GM19099 (cell line): ENCODE results near the gene CCDC117.
A peak's percentile ranks its signal among the peaks of the same experiment; 100 is the strongest.

Experiments used
- POLR2A ChIP-seq: IDR thresholded peaks from 3 replicates; pipeline ENCODE4 v1.6.1; 2011; ENCODE audit warnings: low read depth; ENCODE audit not compliant: insufficient read length; ENCODE audit errors: extremely low read depth

Gene CCDC117

DNA sequence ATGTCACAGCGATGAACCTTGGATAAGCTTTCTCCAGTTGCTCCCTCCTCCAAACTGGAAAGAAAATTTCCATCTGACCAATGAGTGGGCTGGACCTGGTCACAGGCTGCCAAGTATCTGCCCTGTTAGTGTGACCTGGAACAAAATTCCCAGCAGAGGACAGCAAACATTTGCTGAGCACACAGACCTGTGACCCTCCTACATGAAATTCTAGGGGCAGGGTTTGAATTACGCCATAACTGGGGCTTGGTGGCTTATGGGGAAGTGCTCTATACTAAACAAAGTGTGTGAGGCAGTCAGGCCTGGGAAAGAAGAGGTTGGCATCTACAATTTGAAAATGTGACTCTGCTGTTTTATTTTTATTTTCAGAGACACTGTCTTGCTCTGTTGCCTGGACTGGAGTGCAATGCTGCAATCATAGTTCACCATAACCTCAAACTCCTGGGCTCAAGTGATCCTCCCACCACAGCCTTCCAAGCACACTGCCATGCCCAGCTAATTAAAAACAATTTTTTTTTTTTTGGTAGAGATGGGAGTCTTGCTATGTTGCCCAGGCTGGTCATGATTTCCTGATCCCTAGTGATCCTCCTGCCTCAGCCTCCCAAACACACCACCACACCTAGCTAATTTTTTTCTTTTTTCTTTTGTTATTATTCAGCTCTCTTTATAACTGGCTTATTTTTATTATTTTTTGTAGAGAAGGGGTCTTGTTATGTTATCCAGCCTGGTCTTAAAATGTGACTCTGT is 41.5 kb downstream of the CCDC117 start:
- TF ChIP-seq POLR2A: no peak

DNA sequence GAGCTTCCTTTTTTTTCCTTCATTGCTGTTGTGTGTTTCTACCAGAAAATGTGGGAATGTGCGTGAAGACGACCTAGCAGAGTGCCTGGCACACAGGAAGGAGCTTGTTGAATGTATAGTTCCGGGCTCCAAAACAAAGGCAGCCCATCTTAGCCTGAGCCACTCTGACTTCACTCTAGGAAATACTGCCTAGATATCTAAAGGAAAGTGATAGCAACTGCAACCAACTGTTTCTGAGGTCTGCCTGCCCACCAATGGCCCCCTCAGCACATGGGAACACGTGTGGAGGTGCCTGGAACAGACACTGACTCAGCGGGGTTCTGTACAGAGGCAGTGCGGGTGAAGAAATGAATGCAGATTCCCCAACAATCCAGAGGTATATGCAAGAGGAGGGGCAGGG is 42.6 kb downstream of the CCDC117 start:
- no peak for TF ChIP-seq POLR2A

DNA sequence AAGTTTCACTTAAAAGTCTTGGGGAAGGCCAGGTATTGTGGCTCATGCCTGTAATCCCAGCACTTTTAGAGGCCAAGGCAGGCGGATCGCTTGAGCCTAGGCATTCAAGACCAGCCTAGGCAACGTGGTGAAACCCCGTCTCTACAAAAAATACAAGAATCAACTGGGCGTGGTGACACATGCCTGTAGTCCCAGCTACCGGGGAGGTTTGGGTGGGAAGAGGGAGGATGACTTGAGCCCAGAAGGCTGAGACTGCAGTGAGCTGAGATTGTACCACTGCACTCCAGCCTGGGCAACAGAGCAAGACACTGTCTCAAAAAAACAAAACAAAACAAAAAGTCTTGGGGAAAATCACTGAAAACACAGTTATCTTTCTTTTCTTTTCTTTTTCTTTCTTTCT is 43.2 kb downstream of the CCDC117 start:
- no peak for TF ChIP-seq POLR2A

DNA sequence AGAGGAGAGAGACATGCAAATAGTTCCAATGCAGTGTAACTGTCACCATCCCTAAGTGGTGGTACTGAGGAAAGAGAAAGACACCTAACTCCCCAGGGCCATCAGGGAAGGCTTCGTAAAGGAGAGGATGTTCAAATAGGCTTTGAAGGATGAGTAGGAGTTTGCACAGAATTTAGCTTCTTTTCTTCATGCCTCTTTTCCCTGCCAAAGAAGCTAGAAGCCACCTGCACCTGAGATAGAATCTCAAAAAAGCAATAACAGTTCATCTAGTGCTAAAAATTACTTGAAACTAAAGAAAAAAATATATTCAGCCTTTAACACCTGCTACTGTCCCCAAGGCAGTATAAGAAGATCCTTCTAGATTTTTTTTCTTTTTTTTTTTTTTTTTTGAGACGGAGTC is 44.6 kb downstream of the CCDC117 start:
- no peak for TF ChIP-seq POLR2A

DNA sequence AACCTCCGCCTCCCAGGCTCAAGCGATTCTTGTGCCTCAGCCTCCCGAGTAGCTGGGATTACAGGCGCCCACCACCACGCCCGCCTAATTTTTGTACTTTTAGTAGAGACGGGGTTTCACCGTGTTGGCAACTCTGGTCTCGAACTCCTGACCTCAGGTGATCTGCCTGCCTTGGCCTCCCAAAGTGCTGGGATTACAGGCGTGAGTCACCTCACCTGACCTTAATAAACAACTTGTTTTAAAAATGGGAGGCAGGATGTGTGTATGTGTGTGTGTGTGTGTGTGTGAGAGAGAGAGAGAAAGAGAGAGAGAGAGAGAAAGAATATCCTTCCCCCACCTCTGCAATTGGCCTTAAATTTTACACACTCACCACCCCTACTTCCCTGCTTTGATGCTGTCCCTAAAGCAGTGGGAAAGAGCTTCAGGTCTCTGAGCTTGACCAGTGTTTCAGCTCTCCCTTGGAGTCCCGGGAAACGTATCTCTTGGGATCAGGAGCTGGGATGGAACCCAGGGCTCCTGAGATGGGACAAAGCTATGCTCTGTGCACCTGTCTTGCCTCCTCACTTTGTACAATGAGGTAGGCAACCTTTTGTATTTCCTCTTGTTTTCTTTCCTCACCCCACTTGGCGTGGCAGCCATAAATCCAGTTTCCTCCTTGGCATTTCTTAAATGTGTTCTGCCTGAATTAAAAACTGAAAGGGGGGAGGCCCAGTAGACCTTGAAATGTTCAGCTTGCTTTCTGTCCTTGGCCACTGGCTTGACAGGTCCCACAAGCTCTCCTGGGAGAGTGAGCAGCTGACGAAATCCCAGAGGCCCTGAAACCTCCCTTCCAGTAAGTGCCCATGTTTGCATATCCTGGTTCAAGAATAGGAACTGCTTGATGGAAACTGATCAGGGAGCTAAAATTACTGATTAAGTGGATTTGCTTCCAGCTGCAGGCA is 45.7 kb downstream of the CCDC117 start:
- no peak for TF ChIP-seq POLR2A

DNA sequence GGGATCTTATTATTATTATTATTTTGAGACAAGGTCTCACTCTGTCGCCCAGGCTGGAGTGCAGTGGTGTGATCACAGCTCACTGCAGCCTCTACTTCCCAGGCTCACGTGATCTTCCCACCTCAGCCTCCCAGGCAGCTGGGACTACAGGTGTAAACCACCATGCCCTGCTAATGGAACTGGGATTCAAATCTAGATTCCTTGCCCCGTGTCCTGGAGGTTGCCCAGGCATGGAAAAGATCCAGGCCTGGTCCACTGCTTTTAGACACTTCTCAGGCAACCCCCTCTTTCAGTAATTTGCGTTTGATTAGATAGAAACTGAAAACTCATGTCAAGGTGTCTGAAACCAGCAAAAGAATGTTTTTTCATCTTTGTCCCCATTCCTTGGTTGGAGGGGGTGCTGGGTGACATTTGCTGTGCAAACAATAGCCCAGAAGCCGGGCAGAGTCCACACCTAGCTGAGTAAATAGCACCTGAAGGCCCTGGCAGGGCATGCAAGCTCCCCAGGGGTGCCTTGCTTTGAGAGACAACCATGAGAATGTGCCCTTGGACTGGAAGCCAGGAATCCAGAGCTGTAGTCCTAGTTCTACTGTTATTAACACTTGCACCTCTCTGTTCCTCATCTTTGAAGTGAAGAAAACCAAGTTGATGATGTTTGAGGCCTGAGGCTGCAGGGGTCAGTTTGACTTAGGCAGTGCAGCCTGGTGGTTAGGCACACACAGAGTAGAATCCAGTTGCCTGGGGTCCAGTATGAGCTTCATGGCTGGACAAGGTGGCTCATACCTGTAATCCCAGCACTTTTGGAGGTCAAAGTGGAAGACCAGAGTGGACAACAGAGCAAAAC is 47.0 kb downstream of the CCDC117 start:
- peak; percentile 32 for TF ChIP-seq POLR2A

DNA sequence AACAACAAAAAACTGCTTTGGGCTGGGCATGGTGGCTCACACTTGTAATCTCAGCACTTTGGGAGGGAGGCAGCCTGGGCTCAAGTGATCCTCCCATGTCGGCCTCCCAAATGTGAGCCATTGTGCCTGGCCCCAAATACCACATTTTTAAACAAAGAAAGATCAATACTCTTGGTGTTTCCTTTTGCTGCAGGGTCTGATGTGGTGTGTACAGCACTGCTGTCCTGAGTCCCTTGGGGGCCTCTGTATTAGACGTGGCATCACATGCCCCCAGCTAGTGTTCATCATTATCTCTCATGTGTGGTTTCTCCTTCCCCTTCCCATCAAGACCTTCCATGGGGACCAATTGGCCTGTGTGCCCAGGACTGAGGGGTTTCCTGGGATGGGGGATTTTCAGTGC is 48.4 kb downstream of the CCDC117 start:
- TF ChIP-seq POLR2A: no peak

DNA sequence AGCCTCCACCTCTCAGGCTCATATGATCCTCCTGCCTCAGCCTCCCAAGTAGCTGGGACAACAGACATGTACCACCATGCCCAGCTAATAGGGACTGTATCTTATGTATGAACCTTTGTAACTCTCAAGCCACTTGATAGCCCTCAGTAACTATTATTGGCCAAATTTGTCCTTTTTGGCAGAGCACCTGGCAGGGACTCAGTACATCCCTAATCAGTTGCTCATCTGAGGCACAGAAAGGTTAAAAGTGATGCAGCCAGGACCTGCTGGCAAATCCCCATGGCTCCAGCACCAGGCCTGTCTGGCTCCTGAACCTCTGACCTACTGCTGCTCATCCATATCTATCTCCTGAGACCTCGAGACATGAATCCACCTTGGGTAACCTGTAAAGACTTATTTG is 49.0 kb downstream of the CCDC117 start:
- no peak for TF ChIP-seq POLR2A

DNA sequence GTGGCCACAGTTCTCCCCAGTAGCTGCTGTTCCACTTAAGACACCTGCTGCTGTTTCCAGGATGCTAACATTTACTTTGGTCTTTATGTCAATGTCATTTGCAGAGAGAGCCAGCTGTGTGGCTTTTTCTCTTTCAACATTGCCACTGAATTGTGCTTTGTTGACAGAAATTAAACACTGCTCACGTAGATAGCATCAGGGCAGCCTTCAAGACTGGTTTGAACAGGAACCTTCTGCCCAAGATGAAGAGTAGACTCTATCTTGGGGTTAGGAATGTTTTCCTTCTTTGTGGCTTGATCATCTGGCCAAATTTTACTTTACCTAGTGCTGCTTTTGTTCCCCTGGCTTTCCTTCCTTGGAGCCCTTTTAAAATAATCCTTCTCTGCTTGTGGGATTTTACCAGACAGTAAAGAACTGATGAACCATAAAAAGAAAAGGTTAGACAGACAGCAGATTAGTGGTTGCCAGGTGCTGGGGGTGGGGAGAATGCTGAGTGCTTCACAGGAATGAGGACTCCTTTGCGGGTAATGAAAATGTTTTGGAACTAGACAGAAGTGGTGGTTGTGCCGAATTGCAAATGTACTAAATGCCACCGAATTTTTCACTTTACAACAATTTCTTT is 50.5 kb downstream of the CCDC117 start:
- TF ChIP-seq POLR2A: no peak

DNA sequence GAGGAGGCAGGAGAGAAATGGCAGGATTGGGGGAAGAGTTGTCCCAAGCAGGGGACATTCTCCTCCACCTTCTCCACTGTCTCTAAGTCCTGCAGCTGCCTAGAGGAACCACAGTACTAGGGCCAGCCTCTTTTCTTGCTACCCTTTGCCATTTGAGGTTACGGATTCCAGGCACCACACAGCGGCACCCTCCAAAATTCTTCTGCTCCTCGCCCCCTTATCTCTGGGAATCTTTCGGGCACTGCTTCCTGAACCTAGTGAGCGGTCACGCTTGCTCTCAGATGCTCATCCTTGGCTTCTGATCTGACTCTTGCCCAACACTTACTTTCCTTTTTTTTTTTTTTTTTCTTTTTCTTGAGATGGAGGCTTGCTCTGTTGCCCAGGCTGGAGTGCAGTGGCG is 54.4 kb downstream of the CCDC117 start:
- no peak for TF ChIP-seq POLR2A

DNA sequence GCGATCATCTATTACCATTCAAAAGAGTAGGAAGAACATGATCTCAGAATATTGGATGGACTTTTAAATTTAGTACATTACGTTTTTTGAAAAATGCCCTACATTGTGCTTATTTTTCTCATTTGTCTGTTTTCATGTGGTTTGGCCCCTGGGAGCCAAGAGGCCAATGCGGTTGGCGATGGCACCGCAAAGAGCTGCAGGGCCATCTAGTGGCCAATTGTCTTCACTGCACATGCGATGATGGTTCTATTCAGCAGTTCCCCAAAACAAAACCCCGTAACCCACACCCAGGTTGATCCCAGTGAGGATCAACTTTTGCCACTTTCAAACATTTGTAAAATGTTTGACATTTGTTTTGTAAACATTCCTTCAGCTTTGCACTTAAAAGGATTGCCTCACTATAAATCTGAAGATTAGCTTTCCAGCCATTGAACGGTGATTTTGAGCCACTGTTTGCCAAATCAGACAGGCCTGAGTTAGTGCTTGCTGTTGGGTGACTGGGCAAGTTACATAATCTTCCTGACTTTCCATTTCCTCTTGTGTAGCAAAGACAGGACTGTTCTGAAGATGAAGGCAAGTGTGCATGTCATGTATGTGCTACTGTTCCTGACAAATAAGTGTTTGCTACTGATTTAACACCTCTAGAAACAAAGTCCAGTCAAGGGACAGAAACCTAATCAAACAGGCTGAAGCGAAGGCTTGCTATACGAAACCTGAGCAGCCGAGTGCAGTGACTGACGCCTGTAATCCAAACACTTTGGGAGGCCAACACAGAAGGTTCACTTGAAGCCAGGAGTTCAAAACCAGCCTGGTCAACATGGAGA is 57.1 kb downstream of the CCDC117 start:
- no peak for TF ChIP-seq POLR2A

DNA sequence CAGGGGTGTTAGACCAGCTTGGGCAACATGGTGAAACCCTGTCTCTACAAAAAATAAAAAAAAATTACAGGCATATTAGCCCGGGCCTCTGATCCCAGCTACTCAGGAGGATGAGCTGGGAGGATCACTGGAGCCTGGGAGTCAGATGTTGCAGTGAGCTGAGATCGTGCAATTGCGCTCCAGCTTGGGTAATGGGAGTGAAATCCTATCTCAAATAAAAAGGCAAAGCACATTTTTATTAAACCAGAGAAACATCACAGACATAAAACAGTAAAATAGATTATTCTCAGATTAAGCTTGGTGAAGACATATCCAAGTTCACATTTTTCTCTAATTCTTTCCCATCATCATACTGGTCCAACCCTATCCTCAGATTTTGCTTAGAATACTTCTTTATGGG is 57.9 kb downstream of the CCDC117 start:
- TF ChIP-seq POLR2A: no peak

DNA sequence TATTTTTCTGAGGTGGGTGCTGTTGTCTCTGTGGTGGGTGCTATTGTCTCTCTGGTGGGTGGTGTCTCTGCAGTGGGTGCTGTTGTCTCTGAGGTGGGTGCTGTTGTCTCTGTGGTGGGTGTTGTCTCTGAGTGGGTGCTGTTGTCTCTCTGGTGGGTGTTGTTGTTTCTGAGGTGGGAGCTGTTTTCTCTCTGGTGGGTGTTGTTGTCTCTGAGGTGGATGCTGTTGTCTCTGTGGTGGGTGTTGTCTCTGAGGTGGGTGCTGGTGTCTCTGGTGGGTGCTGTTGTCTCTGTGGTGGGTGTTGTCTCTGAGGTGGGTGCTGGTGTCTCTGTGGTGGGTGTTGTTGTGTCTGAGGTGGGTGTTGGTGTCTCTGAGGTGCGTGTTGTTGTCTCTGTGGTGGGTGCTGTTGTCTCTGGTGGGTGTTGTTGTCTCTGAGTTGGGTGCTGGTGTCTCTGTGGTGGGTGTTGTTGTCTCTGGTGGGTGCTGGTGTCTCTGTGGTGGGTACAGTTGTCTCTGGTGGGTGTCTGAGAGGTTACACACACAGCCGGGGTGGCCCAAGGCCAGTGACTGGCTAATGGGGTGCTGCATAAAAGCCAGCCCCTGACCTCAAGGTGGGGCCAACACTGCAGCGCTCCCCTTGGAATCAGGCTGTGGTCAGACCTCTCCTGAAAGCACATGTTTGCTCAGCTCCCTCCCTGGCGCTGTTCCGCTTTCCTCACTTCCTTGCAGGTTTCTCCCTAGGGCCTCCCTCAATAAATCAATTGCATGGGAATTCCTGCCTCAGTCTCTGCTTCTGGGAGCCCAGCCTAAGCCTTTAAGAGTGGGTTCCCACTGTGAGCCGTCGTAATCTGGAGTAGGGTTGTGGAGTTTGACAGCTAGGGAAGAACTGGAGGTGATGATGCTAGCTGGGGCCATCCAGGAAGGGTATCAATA is 58.9 kb downstream of the CCDC117 start:
- no peak for TF ChIP-seq POLR2A
